ENCODE measurements around the gene ROR1. TPM values are rescaled to one million over a fixed set of nuclear protein-coding genes. Genes with fewer than 3 reads are reported as not detected.

The ROR1 gene
- total and polyA plus RNA-seq, 10 of the 15 experiments (the other 5 are each of a cell fraction or from before 2014, with no cell fraction given) = 0.02 to 0.08 (median 0.05) TPM; not detected in 6

DNA sequence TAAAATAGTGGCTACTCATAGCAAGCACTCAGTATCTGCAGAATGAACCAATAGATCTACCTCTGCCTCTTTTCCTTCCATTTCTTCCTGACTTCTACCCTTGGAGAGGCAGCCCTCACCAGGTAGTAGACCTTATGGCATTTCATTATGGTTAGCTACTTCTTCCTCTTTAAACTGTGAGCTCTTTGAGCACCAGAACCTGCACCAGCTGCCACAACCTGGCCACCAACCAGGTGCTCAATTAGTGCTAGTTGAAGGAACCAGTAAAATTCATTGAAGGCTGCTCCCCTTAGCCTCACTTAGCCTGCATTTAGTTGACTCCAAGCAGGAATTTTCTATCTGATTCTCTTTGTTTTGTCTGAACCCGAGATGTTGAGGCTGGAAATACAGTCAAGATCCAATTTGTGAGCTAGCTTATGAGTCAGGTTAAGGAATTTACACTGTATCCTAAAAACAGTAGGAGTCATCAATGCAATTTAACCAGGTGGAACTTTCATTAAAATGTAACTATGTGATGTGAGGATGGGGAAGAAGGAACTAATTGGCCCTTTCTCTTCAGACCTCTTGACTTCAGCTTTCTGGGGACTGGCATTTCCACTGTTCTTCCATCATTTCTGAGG, 348.1 kb downstream of the ROR1 start:
- intact Hi-C loops (cut with micrococcal nuclease; ENCODE audit: unreplicated experiment) = no loop called here
- DNase-seq (ENCODE audit: low read depth, low spot score) = no peak
- Histone ChIP-seq H3K36me3 (ENCODE audit: control insufficient read depth in 2 of 2, insufficient read depth in 2 of 2, low read length in 1 of 2) (no peaks in the 10 kb centered on the region), H3K4me1 (ENCODE audit: control insufficient read depth, insufficient read depth, low read length) (no peaks in the 10 kb centered on the region), H3K9me3 (replicated peaks; ENCODE audit: control insufficient read depth, insufficient read depth, low read length) (no peaks in the 10 kb centered on the region), H3K27me3 (replicated peaks in 1 of 2; ENCODE audit: control insufficient read depth in 2 of 2, insufficient read depth in 2 of 2, low read length in 1 of 2) (no peaks in the 10 kb centered on the region; a peak in 1 of 4 replicates), H3K9ac (ENCODE audit: control insufficient read depth, insufficient read depth, low read length) (no peak overlapping the region), H4K20me1 (ENCODE audit: control insufficient read depth, insufficient read depth) (no peaks in the 10 kb centered on the region), H3K27ac (ENCODE audit: control insufficient read depth, insufficient read depth) (no peak overlapping the region), H2AFZ (ENCODE audit: control insufficient read depth, low read depth, low read length) (no peak overlapping the region), H3K4me3 (no peak overlapping the region), H3K4me2 (ENCODE audit: control insufficient read depth, insufficient read depth) (no peak overlapping the region), H3K79me2 (ENCODE audit: control insufficient read depth, insufficient read depth, low read length) (no peaks in the 10 kb centered on the region)
- ChIA-PET SMC1A (ENCODE audit: uncharacterized antibody, unreplicated experiment) (no interaction called here), CTCF (interaction anchor here (0.6 to 1.0 kb wide), 2 partner anchors 16 to 24 kb away, joined by 3 to 4 read pairs; no protein-coding TSS in a partner anchor), POLR2A (no interaction called here), RAD21 (ENCODE audit: unreplicated experiment) (interaction anchor here (0.6 kb wide), 1 partner anchor 426 kb away, joined by 3 read pairs; no protein-coding TSS in a partner anchor)
- FAIRE-seq = no peak
- ATAC-seq = no peak
- no TSS peak for BruUV-seq (replicated peaks)
- in situ Hi-C loops (cut with MboI) = no loop called here
- 0% methylated on average over 1 of the region's 1 CpG for WGBS (ENCODE audit: insufficient coverage, insufficient replicate concordance, low lambda C conversion rate, missing lambda C conversion rate)
- no peak for TF ChIP-seq KAT2A (conservative IDR thresholded peaks at IDR 0.05; ENCODE audit: control insufficient read depth, low read depth, low read length)
- TF ChIP-seq RBBP5 (conservative IDR thresholded peaks at IDR 0.05) = no peak
- TF ChIP-seq, protein P1, sequence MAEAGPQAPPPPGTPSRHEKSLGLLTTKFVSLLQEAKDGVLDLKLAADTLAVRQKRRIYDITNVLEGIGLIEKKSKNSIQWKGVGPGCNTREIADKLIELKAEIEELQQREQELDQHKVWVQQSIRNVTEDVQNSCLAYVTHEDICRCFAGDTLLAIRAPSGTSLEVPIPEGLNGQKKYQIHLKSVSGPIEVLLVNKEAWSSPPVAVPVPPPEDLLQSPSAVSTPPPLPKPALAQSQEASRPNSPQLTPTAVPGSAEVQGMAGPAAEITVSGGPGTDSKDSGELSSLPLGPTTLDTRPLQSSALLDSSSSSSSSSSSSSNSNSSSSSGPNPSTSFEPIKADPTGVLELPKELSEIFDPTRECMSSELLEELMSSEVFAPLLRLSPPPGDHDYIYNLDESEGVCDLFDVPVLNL (IDR thresholded peaks at IDR 0.05; ENCODE audit: low read depth, low read length) = no peak
- TF ChIP-seq, protein P2, sequence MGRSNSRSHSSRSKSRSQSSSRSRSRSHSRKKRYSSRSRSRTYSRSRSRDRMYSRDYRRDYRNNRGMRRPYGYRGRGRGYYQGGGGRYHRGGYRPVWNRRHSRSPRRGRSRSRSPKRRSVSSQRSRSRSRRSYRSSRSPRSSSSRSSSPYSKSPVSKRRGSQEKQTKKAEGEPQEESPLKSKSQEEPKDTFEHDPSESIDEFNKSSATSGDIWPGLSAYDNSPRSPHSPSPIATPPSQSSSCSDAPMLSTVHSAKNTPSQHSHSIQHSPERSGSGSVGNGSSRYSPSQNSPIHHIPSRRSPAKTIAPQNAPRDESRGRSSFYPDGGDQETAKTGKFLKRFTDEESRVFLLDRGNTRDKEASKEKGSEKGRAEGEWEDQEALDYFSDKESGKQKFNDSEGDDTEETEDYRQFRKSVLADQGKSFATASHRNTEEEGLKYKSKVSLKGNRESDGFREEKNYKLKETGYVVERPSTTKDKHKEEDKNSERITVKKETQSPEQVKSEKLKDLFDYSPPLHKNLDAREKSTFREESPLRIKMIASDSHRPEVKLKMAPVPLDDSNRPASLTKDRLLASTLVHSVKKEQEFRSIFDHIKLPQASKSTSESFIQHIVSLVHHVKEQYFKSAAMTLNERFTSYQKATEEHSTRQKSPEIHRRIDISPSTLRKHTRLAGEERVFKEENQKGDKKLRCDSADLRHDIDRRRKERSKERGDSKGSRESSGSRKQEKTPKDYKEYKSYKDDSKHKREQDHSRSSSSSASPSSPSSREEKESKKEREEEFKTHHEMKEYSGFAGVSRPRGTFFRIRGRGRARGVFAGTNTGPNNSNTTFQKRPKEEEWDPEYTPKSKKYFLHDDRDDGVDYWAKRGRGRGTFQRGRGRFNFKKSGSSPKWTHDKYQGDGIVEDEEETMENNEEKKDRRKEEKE (IDR thresholded peaks at IDR 0.05) = no peak
- no peak for TF ChIP-seq CBFB (IDR thresholded peaks at IDR 0.05; ENCODE audit: low read depth)
- TF ChIP-seq RAD21 (IDR thresholded peaks at IDR 0.05; ENCODE audit: insufficient read depth, low read depth, low read length) = no peak
- TF ChIP-seq, protein P3, sequence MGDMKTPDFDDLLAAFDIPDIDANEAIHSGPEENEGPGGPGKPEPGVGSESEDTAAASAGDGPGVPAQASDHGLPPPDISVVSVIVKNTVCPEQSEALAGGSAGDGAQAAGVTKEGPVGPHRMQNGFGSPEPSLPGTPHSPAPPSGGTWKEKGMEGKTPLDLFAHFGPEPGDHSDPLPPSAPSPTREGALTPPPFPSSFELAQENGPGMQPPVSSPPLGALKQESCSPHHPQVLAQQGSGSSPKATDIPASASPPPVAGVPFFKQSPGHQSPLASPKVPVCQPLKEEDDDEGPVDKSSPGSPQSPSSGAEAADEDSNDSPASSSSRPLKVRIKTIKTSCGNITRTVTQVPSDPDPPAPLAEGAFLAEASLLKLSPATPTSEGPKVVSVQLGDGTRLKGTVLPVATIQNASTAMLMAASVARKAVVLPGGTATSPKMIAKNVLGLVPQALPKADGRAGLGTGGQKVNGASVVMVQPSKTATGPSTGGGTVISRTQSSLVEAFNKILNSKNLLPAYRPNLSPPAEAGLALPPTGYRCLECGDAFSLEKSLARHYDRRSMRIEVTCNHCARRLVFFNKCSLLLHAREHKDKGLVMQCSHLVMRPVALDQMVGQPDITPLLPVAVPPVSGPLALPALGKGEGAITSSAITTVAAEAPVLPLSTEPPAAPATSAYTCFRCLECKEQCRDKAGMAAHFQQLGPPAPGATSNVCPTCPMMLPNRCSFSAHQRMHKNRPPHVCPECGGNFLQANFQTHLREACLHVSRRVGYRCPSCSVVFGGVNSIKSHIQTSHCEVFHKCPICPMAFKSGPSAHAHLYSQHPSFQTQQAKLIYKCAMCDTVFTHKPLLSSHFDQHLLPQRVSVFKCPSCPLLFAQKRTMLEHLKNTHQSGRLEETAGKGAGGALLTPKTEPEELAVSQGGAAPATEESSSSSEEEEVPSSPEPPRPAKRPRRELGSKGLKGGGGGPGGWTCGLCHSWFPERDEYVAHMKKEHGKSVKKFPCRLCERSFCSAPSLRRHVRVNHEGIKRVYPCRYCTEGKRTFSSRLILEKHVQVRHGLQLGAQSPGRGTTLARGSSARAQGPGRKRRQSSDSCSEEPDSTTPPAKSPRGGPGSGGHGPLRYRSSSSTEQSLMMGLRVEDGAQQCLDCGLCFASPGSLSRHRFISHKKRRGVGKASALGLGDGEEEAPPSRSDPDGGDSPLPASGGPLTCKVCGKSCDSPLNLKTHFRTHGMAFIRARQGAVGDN (IDR thresholded peaks at IDR 0.05) = no peak
- TF ChIP-seq CHD1 (IDR thresholded peaks at IDR 0.05; ENCODE audit: low read depth, low read length) = no peak
- no peak for TF ChIP-seq EP300 (IDR thresholded peaks at IDR 0.05; ENCODE audit: borderline replicate concordance in 1 of 2, control insufficient read depth in 1 of 2, low read depth in 2 of 2, low read length in 2 of 2)
- TF ChIP-seq SUZ12 (IDR thresholded peaks at IDR 0.05; ENCODE audit: unreplicated experiment) = no peak
- TF ChIP-seq, protein P4, sequence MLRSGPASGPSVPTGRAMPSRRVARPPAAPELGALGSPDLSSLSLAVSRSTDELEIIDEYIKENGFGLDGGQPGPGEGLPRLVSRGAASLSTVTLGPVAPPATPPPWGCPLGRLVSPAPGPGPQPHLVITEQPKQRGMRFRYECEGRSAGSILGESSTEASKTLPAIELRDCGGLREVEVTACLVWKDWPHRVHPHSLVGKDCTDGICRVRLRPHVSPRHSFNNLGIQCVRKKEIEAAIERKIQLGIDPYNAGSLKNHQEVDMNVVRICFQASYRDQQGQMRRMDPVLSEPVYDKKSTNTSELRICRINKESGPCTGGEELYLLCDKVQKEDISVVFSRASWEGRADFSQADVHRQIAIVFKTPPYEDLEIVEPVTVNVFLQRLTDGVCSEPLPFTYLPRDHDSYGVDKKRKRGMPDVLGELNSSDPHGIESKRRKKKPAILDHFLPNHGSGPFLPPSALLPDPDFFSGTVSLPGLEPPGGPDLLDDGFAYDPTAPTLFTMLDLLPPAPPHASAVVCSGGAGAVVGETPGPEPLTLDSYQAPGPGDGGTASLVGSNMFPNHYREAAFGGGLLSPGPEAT (IDR thresholded peaks at IDR 0.05; ENCODE audit: low read depth) = no peak
- TF ChIP-seq, protein P5, sequence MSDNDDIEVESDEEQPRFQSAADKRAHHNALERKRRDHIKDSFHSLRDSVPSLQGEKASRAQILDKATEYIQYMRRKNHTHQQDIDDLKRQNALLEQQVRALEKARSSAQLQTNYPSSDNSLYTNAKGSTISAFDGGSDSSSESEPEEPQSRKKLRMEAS (IDR thresholded peaks at IDR 0.05; ENCODE audit: low read depth, low read length) = no peak
- no peak for TF ChIP-seq STAT1 (conservative IDR thresholded peaks at IDR 0.05)
- TF ChIP-seq LARP7 (IDR thresholded peaks at IDR 0.05) = no peak
